Cardiac fibroblast (primary cell): ENCODE results near the gene C5orf34.
"Not testable (repeated sequence)": the region's sequence is repeated elsewhere in the genome, so short reads cannot be mapped to it uniquely, and the experiment has no call there.

Source experiments
- DNase-seq, 2 donors: peaks; one replicate each; pipeline versions ENCODE4 v3.0.0 to v3.0.0-alpha.2; 2010; ENCODE audit warnings: low read depth in 2 of 2
- H3K4me3 ChIP-seq, 2 donors: replicated peaks in 1 of 2; 1 replicate in 1 of 2; 2 replicates in 1 of 2; pipeline ENCODE4 v1.5.1; 2011; ENCODE audit warnings: low read depth in 2 of 2, low read length in 2 of 2, mild to moderate bottlenecking in 2 of 2, moderate library complexity in 1 of 2
- TF ChIP-seq, protein P1 (sequence below): IDR thresholded peaks from one replicate; pipeline ENCODE4 v1.5.1; 2011; ENCODE audit warnings: low read depth, mild to moderate bottlenecking, low read length, inconsistent platforms

Gene C5orf34

DNA sequence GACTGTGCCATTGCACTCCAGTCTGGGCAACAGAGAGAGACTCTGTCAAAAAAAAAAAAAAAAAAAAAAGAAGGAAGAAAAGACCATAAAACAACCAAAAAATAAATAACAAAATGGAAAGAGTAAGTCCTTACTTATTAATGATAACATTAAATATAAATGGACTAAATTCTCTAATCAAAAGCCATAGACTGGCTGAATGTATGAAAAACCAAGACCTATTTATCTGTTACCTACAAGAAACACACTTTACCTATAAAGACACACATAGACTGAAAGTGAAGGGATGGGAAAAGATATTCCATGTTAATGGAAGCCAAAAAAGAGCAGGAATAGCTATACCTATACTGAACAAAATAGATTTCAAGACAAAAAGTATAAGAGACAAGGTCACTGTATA lies 47.8 kb downstream of the C5orf34 start:
- TF ChIP-seq, protein P1, sequence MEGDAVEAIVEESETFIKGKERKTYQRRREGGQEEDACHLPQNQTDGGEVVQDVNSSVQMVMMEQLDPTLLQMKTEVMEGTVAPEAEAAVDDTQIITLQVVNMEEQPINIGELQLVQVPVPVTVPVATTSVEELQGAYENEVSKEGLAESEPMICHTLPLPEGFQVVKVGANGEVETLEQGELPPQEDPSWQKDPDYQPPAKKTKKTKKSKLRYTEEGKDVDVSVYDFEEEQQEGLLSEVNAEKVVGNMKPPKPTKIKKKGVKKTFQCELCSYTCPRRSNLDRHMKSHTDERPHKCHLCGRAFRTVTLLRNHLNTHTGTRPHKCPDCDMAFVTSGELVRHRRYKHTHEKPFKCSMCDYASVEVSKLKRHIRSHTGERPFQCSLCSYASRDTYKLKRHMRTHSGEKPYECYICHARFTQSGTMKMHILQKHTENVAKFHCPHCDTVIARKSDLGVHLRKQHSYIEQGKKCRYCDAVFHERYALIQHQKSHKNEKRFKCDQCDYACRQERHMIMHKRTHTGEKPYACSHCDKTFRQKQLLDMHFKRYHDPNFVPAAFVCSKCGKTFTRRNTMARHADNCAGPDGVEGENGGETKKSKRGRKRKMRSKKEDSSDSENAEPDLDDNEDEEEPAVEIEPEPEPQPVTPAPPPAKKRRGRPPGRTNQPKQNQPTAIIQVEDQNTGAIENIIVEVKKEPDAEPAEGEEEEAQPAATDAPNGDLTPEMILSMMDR, result no peak
- no peak for DNase-seq
- no peak overlapping the region for H3K4me3 ChIP-seq

DNA sequence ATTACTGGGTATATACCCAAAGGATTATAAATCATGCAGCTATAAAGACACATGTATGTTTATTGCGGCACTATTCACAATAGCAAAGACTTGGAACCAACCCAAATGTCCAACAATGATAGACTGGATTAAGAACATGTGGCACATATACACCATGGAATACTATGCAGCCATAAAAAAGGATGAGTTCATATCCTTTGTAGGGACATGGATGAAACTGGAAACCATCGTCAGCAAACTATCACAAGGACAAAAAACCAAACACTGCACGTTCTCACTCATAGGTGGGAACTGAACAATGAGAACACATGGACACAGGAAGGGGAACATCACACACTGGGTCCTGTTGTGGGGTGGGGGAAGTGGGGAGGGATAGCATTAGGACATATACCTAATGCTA lies 49.5 kb downstream of the C5orf34 start:
- DNase-seq, H3K4me3 ChIP-seq: not testable (repeated sequence)

DNA sequence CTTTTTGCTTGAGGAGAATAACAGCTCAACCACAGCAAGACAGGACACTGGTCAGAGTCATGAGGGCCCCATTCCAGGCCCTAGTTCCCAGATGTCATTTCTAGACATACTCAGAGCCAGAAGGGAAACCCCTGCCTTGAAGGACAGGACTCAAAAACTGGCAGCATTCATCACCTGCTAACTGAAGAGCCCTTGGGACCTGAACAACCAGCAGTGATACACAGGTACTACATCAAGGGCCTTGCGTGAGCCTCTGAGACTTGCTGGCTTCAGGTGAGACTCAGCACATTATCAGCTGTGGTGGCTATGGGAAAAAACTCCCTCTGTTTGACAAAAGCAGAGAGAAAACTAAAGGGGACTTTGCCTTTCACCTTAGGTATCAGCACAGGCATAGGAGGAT lies 53.9 kb downstream of the C5orf34 start:
- TF ChIP-seq, protein P1, result no peak
- no peak overlapping the region for H3K4me3 ChIP-seq
- DNase-seq, result no peak

DNA sequence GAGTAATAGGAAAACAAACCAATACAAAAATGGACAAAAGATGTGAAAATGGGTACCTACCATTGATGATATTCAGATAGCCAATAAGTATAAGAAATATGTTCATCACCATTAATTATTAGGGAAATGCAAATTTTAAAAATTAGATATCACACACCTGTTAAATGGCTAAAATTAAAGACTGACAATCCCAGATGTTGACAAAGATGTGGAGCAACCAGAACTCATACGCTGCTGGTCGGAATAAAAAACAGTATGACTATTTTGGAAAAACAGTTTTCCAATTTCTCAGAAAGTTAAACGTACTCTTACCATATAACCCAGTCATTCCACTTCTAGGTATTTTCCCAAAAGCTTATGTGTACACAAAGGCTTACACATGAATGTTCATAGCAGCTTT lies 58.4 kb downstream of the C5orf34 start:
- DNase-seq, result no peak
- TF ChIP-seq, protein P1, result no peak

DNA sequence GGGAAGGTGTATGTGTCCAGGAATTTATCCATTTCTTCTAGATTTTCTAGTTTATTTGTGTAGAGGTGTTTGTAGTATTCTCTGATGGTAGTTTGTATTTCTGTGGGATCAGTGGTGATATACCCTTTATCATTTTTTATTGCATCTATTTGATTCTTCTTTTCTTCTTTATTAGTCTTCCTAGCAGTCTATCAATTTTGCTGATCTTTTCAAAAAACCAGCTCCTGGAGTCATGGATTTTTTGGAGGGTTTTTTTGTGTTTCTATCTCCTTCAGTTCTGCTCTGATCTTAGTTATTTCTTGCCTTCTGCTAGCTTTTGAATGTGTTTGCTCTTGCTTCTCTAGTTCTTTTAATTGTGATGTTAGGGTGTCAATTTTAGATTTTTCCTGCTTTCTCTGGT lies 73.4 kb downstream of the C5orf34 start:
- not testable (repeated sequence) for H3K4me3 ChIP-seq, DNase-seq

More for the DNA sequence above, 58.4 kb downstream of the C5orf34 start:
- no peak overlapping the region for H3K4me3 ChIP-seq

DNA sequence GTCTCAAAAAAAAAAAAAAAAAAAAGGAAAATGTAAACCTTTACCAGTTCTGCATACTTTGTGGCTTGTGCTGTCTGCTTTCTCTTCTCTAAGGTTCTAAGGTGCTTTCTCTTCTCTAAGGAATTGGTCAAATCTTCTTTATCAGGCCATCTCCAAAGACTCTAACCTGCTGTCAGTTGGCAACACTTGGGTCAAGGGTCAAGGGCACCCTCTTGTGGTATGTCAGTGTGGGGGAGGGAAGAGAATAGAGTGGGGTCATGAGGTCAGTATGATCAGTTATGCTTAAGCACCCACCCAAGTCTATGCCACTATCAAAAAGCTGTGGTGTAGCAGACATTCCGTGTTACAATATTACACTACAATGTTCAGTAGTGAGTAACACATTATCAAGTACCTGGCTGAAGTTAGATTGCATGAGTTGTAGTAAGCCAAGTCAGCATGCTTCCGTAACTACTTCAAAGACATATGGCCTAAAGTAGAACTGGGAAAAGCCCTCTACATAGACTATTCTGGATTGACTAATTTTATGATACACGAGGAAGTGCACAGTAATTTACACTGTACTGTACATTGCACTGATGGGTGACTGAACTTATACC lies 77.8 kb downstream of the C5orf34 start:
- DNase-seq, result no peak
- TF ChIP-seq, protein P1, result no peak

More for the DNA sequence above, 77.8 kb downstream of the C5orf34 start:
- no peak overlapping the region for H3K4me3 ChIP-seq
